OCI-LY3 (cell line): Measurements from ENCODE around the gene PRDM16.

ENCODE experiments used
- H2AFZ ChIP-seq: fragments of 200-600, 300-600 bp; shearing (Covaris generic); 2 replicates; pipeline ENCODE4 v1.6.0; 2014; ENCODE audit warnings: antibody characterized with exemption, low read depth, low read length
- H3K27ac ChIP-seq: fragments of 200-600, 300-600 bp; sonication (generic); 2 replicates; pipeline ENCODE4 v1.5.1; 2014; ENCODE audit warnings: mild to moderate bottlenecking, low read length, moderate library complexity, mixed read lengths
- H3K27me3 ChIP-seq: fragments of 200-600, 300-600 bp; sonication (generic); 2 replicates; pipeline ENCODE4 v1.6.1; 2014; ENCODE audit warnings: low read depth, low read length, mixed read lengths
- H3K36me3 ChIP-seq: fragments of 200-600, 300-600 bp; sonication (generic); replicated peaks from 2 replicates; pipeline ENCODE3; 2014; ENCODE audit warnings: low read depth, low read length, mixed read lengths
- H3K4me1 ChIP-seq: fragments of 300-600, 200-600 bp; sonication (generic); 2 replicates; pipeline ENCODE4 v1.6.1; 2014; ENCODE audit warnings: low read length, mixed read lengths
- H3K4me2 ChIP-seq: fragments of 200-600, 300-600 bp; sonication (generic); 2 replicates; pipeline ENCODE4 v1.6.1; 2014; ENCODE audit warnings: low read length, mixed read lengths
- H3K4me3 ChIP-seq: fragments of 300-600, 200-600 bp; sonication (generic); 2 replicates; pipeline ENCODE4 v1.5.1; 2014; ENCODE audit warnings: antibody characterized with exemption, mild to moderate bottlenecking, low read length, moderate library complexity
- H3K79me2 ChIP-seq: fragments of 300-600, 200-600 bp; shearing (Covaris generic); 2 replicates; pipeline ENCODE4 v1.6.1; 2014; ENCODE audit warnings: mild to moderate bottlenecking, low read length, mixed read lengths
- H3K9ac ChIP-seq: fragments of 300-600, 200-600 bp; shearing (Covaris generic); 2 replicates; pipeline ENCODE4 v1.6.0; 2014; ENCODE audit warnings: mild to moderate bottlenecking, low read length, moderate library complexity
- H3K9me3 ChIP-seq: fragments of 200-600, 300-600 bp; shearing (Covaris generic); 2 replicates; pipeline ENCODE4 v1.6.1; 2014; ENCODE audit warnings: low read length, mixed read lengths; ENCODE audit not compliant: insufficient read depth
- H4K20me1 ChIP-seq: fragments of 200-600, 300-600 bp; sonication (generic); 2 replicates; pipeline ENCODE4 v1.6.1; 2016; ENCODE audit warnings: low read length, mixed read lengths; ENCODE audit not compliant: insufficient read depth
- CTCF ChIP-seq: fragments of 200-600, 300-600 bp; sonication (generic); IDR thresholded peaks from 2 replicates; pipeline ENCODE4 v1.5.1; 2014; ENCODE audit warnings: antibody characterized with exemption, low read length, low read depth
- EZH2phosphoT487 ChIP-seq: fragments of 200-600 bp; shearing (Covaris generic); IDR thresholded peaks from 2 replicates; pipeline ENCODE4 v1.6.1; 2018; ENCODE audit warnings: antibody characterized with exemption, mixed run types, low read depth

Gene PRDM16

GRCh38 chr1:3168678-3169077 lies 99.7 kb downstream of the PRDM16 start:
- Histone ChIP-seq H4K20me1 (no peaks in the 10 kb centered on the region), H3K9me3 (no peaks in the 10 kb centered on the region), H2AFZ (no peak overlapping the region), H3K27ac (no peak overlapping the region), H3K36me3 (no peaks in the 10 kb centered on the region), H3K4me2 (no peak overlapping the region), H3K4me3 (no peak overlapping the region), H3K4me1 (no peaks in the 10 kb centered on the region), H3K9ac (no peak overlapping the region), H3K79me2 (no peaks in the 10 kb centered on the region), H3K27me3 (no peaks in the 10 kb centered on the region)
- TF ChIP-seq CTCF (no peak), EZH2phosphoT487 (no peak)

GRCh38 chr1:3169665-3170356 lies 100.8 kb downstream of the PRDM16 start:
- Histone ChIP-seq H4K20me1 (no peaks in the 10 kb centered on the region), H3K9me3 (no peaks in the 10 kb centered on the region), H2AFZ (no peak overlapping the region), H3K4me3 (no peak overlapping the region), H3K36me3 (no peaks in the 10 kb centered on the region), H3K9ac (no peak overlapping the region), H3K79me2 (no peaks in the 10 kb centered on the region), H3K27me3 (no peaks in the 10 kb centered on the region), H3K4me1 (no peaks in the 10 kb centered on the region), H3K27ac (no peak overlapping the region), H3K4me2 (no peak overlapping the region)
- no peak for TF ChIP-seq EZH2phosphoT487
- TF ChIP-seq CTCF = no peak

GRCh38 chr1:3170561-3171453 lies 101.8 kb downstream of the PRDM16 start:
- Histone ChIP-seq H4K20me1 (no peaks in the 10 kb centered on the region), H3K79me2 (no peaks in the 10 kb centered on the region), H3K9me3 (no peaks in the 10 kb centered on the region), H3K27ac (no peak overlapping the region), H3K4me2 (no peak overlapping the region), H2AFZ (no peak overlapping the region), H3K4me1 (no peaks in the 10 kb centered on the region), H3K9ac (no peak overlapping the region), H3K4me3 (no peak overlapping the region), H3K36me3 (no peaks in the 10 kb centered on the region), H3K27me3 (no peaks in the 10 kb centered on the region)
- TF ChIP-seq CTCF (no peak), EZH2phosphoT487 (no peak)

- H4K20me1 ChIP-seq = no peaks in the 10 kb centered on the region
- H3K4me3 ChIP-seq = no peak overlapping the region
- no peaks in the 10 kb centered on the region for H3K79me2 ChIP-seq
- TF ChIP-seq EZH2phosphoT487 (no peak), CTCF (no peak)
- H3K36me3 ChIP-seq = no peaks in the 10 kb centered on the region
- no peaks in the 10 kb centered on the region for H3K9me3 ChIP-seq
- no peak overlapping the region for H3K27ac ChIP-seq
- H3K4me1 ChIP-seq = no peaks in the 10 kb centered on the region
- H2AFZ ChIP-seq = no peak overlapping the region
- H3K4me2 ChIP-seq = no peak overlapping the region
- H3K27me3 ChIP-seq = no peaks in the 10 kb centered on the region
- no peak overlapping the region for H3K9ac ChIP-seq
These were observed 102.8 kb downstream of the PRDM16 start for GRCh38 chr1:3171761-3172160.
